HFF-Myc (cell line): ENCODE measurements around the gene CDKAL1.
"Not testable (repeated sequence)": the region's sequence is repeated elsewhere in the genome, so short reads cannot be mapped to it uniquely, and the experiment has no call there.

Source experiments
- DNase-seq: peaks from one replicate; pipeline ENCODE4 v3.0.0-alpha.2; 2011; ENCODE audit warnings: low read depth; ENCODE audit errors: extremely low read depth
- H3K4me3 ChIP-seq: replicated peaks from 2 replicates; pipeline ENCODE4 v1.5.1; 2011; ENCODE audit warnings: low read depth, mild to moderate bottlenecking, control low read depth, low read length
- CTCF ChIP-seq: IDR thresholded peaks from 2 replicates; pipeline ENCODE4 v1.5.1; 2012; ENCODE audit warnings: mild to moderate bottlenecking, low read depth, low read length, control low read depth; ENCODE audit errors: missing control alignments

CDKAL1 gene

GRCh38 chr6:21085643-21086042, 551.4 kb downstream of the CDKAL1 start:
- no peak overlapping the region for H3K4me3 ChIP-seq
- no peak for DNase-seq
- TF ChIP-seq CTCF, result no peak

DNA sequence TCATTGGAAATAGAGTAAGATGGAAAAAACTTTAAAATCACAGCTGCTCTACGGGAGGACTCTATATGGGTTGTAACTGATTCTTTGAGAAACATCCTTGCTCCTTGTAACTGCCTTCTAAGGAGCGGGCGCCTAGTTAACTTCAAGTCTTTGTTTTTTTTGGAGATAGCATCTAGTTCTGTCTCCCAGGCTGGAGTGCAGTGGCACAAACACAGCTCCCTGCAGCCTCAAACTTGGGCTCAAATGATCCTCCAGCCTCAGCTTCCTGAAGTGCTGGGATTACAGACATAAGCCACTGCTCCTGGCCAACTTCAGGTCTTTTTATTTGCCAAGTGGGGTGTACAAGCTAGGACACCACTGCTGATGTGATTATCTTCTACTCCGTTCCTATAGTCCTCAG, 552.9 kb downstream of the CDKAL1 start:
- TF ChIP-seq CTCF, result no peak
- no peak overlapping the region for H3K4me3 ChIP-seq
- no peak for DNase-seq

DNA sequence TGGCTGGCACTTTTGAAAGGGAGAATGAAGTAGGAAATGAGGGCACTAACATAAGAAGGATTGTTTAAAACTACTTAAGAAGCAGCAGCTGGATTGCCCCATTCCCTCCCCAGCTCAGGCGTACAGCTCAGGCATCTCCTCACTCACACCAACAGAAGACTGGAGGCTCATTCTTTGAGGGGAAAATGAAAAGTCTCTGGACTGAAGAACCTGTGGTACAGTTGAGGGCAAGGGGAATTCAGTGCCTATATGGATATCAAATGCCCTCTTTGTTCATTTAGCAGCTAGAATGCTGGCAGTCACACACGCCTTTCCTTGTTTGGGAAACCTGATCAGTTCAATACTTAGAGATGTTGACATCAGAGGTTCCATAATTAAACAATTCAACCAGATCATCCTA, 557.2 kb downstream of the CDKAL1 start:
- DNase-seq, result no peak
- H3K4me3 ChIP-seq, result no peak overlapping the region
- no peak for TF ChIP-seq CTCF

- not testable (repeated sequence) for H3K4me3 ChIP-seq, DNase-seq
These were observed 558.0 kb downstream of the CDKAL1 start for GRCh38 chr6:21092231-21092772.

DNA sequence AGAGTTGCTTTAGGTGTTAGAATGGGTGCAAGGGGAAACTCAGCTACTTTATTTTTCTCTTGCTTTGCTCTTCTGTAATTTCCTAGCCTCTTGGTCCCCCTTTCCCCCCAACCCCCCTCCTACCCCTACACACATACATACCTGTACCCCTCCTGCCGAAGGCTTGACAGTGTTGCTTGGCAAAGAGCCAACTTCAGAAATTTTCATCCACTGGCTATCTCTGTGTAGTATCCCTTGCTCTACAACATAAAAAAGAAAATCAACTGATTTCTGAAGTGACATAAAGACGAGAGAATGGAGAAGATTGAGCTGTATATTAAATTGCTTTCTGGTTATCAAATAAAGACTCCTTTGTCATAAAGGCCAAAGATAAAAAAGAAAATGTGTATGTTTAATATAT, 561.2 kb downstream of the CDKAL1 start:
- TF ChIP-seq CTCF, result no peak
- DNase-seq, result no peak
- no peak overlapping the region for H3K4me3 ChIP-seq

DNA sequence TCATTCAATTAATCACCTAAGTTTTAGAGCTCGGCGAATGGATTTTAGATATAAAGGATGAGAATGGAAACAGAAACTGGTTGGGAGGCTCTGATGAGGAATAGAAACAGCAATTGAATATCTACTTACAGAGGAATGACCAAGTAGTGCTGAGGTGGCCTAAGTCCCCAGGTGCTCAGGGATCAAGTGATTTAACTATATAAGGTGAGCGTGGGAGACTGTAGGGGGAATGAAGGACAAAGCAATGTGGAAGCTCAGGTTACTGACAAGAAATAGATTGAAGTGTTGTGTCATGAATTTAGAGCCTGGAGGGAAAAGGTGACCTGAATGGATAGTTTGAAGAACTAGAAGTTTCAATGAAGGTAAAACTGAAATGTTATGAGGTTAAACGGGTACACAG, 563.9 kb downstream of the CDKAL1 start:
- no peak for TF ChIP-seq CTCF
- no peak overlapping the region for H3K4me3 ChIP-seq

DNA sequence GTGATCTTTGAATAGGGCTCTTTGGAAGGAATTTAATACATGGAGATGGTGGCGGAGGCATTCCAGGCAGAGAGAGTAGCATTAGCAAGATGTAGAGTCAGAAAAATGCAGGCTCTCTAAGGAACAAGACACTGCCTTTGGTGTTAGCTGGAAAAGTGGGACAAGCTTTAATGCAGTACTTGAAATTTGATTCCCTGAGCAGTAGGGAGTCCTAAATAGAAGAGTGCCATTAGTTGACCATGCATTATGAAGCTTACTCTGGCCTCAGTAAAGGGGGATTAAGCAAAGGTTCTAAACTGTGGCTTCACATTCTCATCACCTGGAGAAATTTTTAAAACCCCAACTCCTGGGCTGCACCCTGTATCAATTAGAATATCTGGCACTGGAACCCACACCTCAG, 564.5 kb downstream of the CDKAL1 start:
- no peak for DNase-seq
- TF ChIP-seq CTCF, result no peak
- H3K4me3 ChIP-seq, result no peak overlapping the region

More for the DNA sequence above, 563.9 kb downstream of the CDKAL1 start:
- no peak for DNase-seq
